Renal pelvis (tissue), 12 donors: ENCODE data around the gene SLC17A9. TPM values are rescaled to one million over a fixed set of nuclear protein-coding genes. Genes with fewer than 3 reads are reported as not detected.

Experiments
- DNase-seq: peaks from one replicate; pipeline ENCODE4 v3.0.0-alpha.2; 2013
- long read RNA-seq, 16 experiments: transcript quantifications; one replicate each; lab custom pipeline, GENCODE V29; 2026
- polyA plus RNA-seq, 3 donors: library from polyadenylated mRNA; unstranded; fragments of 120-200 nt; gene quantifications; one replicate each; pipeline ENCODE4 v1.2.1, GENCODE V29; 2013; ENCODE audit not compliant: insufficient read length in 3 of 3

Gene SLC17A9, protein sequence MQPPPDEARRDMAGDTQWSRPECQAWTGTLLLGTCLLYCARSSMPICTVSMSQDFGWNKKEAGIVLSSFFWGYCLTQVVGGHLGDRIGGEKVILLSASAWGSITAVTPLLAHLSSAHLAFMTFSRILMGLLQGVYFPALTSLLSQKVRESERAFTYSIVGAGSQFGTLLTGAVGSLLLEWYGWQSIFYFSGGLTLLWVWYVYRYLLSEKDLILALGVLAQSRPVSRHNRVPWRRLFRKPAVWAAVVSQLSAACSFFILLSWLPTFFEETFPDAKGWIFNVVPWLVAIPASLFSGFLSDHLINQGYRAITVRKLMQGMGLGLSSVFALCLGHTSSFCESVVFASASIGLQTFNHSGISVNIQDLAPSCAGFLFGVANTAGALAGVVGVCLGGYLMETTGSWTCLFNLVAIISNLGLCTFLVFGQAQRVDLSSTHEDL
- 1 to 10 TPM; 1.5 to 2.7 (median 1.6) TPM for polyA plus RNA-seq
- long read RNA-seq, donor 1 = 0 reads
- long read RNA-seq, donor 2 = 0 reads
- long read RNA-seq, donor 3 = 0 reads
- long read RNA-seq, donor 4 = 0 reads
- long read RNA-seq, donor 5 = 0 reads
- long read RNA-seq, donor 6, partial matches to known transcripts = 0 of 1 reads
- long read RNA-seq, donor 6, other reads (novel, unspliced or antisense) = 0 of 1 reads
- long read RNA-seq, donor 7, partial matches to known transcripts = 0 of 1 reads
- long read RNA-seq, donor 7, other reads (novel, unspliced or antisense) = 0 of 1 reads
- long read RNA-seq, donor 8 = 0 reads
- long read RNA-seq, donor 9, partial matches to known transcripts = 0 of 1 reads
- long read RNA-seq, donor 9, other reads (novel, unspliced or antisense) = 0 of 1 reads
- long read RNA-seq, donor 10 = 0 reads
- long read RNA-seq, donor 11 = 0 reads
- long read RNA-seq, donor 12 = 0 reads
- long read RNA-seq, donor 13 = 0 reads
- long read RNA-seq, donor 14 = 0 reads
- long read RNA-seq, donor 15, partial matches to known transcripts = 0 of 2 reads
- long read RNA-seq, donor 15, other reads (novel, unspliced or antisense) = 0 of 2 reads
- long read RNA-seq, donor 16 = 0 reads

DNA sequence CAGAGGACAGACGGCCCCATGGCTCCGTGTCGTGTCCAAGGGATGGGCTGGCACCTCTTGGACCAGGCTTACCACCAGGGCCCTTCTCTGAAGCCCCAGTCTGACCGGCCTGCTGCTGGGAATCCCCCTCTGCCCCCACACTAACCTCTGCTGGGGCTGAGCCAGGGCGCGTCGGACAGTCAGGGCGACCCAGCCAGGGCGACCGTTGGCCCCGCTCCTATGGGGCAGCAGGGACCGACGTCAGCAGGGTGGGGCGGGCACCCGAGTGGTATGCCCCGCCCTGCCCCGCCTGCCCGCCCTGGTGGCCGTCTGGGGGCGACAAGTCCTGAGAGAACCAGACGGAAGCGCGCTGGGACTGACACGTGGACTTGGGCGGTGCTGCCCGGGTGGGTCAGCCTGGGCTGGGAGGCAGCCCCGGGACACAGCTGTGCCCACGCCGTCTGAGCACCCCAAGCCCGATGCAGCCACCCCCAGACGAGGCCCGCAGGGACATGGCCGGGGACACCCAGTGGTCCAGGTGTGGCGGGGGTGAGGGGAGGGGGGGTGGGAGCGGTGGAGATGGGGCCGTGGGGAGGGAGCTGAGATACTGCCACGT lies at the start of gene SLC17A9:
Gene SLC17A9, plus strand, starts transcription at position 337 of the 595 bp plus-strand sequence. Its CDS starts 122 bp downstream, at position 459.
- DNase-seq = peak; percentile 27

DNA sequence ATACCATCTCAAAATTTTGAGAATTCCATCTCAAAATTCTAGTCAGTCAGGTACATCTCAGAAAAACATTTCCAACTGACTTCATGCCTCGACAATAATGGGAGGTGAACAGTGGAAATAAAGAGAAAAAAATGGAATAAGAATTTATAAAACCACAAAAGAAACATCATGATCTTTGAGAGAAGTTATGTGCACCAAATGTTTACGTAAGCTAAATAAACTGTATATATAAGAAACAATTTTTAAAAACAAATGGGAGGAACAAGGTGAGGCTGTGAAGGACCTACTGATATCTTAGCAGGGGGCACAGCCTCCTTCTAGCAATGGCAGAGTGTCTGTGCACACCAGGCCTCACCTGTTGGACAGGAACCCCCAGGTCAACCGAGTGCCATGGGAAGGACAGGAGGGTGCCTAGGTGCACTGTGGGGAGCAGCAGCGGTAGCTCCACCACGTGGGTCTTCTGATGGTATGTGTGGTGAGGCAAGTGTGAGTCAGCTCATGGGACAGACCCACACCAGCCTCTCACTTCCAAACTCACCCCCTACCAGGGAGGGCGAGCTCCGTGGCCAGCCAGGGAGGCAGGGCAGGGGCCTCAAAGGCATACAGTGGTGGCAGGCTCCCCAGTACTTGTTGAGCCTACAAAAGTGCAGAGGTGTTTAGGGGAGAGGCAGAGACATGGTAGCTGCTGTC lies 49.4 kb upstream of the SLC17A9 start:
- no peak for DNase-seq

DNA sequence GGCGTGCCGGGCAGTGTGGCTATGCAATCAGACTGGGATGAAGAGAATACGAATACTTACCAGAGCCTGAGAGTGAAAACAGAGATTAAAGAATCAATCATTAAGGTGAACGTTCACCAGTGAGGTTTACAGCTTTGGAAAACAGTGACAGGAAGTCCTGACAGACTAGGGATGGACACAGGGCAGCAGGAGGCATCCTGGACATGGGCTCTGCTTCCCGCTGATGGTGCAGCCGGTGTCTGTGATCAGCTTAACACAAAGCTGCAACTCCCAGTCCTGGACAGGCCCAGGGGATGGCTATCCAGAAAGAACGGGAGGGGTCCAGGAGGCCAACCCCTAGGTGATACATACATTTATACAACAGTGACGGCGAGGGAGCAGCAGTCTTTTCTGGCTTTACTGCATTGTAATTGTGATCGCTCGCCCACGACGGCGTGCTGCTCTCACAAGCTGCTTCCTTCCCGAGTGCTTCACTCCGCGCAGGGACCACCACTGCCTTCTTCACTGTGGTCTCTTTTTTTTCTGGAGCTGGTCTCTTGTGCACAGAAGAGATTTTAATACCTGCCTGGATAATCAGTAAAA lies 46.9 kb upstream of the SLC17A9 start:
- DNase-seq = no peak

- DNase-seq = no peak
These were observed 46.3 kb upstream of the SLC17A9 start for GRCh38 chr20:62906209-62906608.

- DNase-seq = no peak
These were observed 45.7 kb upstream of the SLC17A9 start for GRCh38 chr20:62906647-62907375.

DNA sequence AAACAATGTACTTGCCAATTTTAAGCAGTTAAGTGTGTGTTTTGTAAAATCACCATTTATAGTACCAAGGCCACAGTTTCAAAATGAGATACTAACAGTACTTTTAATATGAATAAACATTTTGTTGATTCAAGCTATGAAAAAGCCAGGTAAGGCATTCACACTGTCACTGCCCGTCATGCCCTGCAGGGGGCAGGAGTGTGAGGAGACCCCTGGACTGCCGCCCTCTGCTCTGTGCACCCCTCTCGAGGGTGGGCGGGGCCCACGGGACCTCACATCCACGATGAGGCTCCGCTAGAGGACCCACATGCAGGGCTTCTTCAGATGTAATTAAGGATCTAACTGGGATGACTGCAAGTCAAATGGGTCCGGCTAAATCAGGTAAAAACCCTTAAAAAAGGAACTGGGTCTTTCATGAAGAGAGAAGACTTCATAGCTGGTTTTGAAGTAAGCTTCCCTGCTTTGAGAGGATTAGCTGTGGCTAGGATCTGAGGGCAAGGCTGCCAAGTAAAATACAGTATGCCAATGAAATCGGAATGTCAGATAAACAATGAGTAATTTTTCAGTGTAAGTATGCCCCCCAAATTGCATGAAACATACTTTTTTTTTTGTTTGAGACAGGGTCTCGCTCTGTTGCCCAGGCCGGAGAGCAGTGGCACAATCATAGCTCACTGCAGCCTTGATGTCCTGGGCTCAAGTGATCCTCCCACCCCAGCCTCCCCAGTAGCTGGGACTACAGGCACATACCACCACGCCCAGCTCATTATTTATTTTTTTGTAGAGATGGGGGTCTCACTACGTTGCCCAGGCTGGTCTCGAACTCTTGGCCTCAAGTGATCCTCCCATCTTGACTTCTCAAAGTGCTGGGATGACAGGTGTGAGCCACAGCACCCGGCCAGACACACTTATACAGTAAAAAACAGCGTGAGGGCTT lies 44.9 kb upstream of the SLC17A9 start:
- DNase-seq = no peak

GRCh38 chr20:62908971-62909791 lies 43.3 kb upstream of the SLC17A9 start:
- DNase-seq = no peak

DNA sequence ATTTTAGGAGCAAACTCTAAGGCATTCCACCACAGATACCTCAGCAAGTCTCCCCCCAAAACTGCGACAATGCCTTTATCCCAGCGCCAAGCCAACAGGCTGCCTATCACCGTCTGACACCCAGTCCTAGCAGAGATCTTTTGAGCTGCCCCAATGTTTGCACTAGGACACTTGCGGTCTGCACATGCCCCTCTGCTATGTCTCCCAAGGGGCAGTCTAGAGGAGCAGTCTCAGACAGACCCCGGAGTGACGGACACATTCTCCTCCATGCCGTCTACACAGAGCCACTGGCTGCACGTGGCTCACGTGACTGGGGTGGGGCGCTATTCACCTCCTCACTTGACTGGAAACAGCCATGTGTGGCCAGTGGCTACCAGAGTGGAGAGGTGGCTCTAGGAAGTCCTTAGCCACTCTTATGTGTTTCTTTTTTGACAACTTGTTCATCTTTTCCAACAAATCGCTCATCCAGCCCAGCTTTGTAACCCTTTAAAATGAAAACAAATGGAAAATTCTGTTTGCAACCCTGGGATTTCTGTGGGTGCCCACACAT lies 42.2 kb upstream of the SLC17A9 start:
- DNase-seq = no peak

- DNase-seq = no peak
These were observed 41.6 kb upstream of the SLC17A9 start for GRCh38 chr20:62910777-62911497.

DNA sequence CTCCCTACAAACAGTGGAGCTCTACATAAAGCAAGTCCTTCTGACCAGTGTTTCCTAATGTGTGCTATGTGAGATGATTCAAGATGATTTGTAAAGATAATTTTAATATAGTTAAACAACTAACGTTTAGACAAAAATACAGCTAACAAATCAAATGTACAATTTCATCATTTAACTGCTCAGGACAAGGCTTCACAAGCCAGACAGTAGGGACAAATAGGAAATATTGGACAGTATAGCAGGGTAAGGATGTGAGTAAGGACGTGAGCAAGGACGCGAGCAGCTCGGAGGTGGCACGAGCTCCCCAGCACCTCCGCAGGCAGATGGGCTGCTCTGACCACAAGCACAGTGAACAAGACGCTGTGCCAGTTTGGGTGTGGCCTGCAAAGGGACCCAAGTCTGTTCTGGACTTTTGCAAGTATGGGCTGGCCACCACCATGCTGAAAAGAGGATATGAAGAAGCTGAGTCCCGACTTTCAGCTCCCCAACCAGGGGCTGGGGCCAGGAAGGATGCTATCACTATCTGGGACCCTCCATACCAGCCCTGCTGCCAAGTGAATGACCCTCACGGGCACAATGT lies 40.7 kb upstream of the SLC17A9 start:
- no peak for DNase-seq

- DNase-seq = no peak
These were observed 39.4 kb upstream of the SLC17A9 start for GRCh38 chr20:62913043-62913630.

DNA sequence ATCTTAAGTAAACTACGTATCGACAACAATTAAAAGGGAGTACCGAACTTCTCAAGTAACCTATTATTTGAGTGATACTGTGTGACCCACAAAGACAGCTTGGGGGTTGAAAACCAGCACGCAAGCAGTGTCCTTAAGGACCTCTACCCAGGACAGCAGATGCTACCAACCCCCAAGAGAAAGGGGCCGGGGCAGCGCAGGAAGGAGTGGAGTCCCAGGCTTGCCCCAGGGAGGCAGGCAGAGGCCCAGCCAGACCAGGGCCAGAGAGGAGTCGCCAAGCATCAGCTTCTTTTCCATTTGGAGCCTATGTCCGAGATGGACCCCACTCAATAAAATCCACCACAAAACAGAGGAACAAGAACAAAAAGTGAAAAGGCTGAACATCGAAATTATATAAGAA lies 38.1 kb upstream of the SLC17A9 start:
- DNase-seq = no peak

- DNase-seq = no peak
These were observed 37.5 kb upstream of the SLC17A9 start for GRCh38 chr20:62914970-62915457.

DNA sequence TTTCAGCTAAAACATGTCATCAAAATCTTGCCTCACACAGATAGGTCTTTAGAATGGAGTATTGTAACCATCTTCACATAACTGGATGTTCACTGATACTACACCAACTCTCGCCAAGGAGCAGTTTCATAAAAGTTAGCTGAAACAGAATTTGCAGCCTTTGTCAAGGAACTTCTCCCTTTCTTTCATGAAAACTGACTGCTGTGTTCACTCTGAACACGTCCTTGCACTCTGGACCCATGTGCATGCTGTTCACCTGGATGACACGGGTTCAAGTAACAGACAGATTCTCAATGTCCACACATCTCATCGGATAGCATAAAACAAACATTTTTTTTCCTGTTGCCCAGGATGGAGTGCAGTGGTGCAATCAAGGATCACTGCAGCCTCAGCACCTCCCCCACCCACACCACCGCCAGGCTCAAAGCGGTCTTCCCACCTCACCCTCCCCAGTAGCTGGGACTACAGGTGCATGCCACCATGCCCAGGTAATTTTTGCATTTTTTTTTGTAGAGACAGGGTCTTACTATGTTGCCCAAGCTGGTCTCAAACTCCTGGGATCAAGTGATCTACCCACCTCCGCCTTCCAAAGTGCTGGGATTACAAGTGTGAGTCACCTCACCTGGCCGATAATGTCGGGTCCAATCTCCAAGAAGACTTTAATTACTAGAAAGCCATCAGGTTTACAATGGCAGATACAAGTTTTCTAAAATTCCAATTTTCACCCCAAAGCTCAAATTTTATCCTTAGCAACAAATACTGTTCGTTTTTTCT lies 35.6 kb upstream of the SLC17A9 start:
- no peak for DNase-seq

GRCh38 chr20:62917720-62918119 lies 34.8 kb upstream of the SLC17A9 start:
- DNase-seq = no peak
